Measurements from ENCODE around the gene AP3D1.
A peak's percentile ranks its signal among the peaks of the same experiment; 100 is the strongest.

Gene AP3D1

DNA sequence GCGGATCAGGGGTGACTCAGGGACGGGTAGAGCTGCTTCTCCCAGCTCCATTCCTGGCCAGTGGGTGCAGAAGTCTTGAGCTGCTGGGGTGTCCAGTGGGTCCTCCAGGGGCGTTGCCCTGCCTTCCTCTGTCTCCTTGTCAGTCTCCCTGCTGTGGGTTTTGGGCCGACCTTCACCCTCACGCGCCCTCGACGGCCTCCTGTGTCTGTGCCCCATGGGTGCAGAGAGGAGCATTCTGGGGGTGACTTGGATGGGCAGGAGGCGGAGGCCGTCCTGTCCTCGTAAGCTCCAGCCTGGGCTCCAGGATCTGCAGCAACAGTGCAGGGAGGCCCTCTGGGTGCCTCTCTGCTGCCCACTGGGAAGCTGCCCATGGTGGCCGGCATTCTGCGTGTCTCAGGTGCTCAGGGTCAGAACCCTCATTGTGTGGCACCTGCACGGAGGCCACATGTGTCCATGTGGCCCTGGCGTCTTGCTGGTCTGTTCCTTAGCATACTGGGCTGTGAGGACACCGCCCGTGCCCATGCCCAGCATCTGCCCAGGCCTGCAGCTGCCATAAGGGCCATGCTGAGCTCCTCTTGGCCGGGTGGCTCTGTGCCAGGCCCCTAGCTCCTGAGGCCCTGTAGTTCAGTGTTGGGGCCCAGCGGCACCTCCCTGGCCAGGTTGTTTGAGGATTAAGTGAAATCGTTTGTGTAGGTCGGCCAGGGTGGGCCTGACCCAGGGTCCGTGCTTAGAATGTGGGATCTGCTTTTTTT is 29.7 kb upstream of the AP3D1 start:
- no peak for DNase-seq

DNA sequence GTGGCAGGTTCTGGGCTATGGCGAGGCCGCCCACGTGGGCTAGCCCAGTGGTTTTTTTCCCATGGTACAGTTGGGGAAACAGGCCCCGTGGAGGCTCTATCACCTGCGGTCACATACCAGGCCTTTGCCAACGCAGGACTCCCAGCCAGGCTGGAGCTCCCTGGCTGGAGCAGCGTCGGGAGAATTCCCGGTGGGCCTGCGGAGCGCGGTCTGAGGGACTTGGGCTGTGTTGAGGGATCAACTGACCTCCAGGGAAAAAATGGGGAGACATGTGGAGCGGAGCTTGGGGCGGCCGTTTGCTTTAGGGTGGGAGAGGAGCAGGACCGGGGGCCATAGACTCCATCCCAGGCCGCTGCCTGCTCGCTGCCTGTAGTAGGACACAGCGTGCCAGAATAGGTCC is 28.7 kb upstream of the AP3D1 start:
- DNase-seq, result no peak

DNA sequence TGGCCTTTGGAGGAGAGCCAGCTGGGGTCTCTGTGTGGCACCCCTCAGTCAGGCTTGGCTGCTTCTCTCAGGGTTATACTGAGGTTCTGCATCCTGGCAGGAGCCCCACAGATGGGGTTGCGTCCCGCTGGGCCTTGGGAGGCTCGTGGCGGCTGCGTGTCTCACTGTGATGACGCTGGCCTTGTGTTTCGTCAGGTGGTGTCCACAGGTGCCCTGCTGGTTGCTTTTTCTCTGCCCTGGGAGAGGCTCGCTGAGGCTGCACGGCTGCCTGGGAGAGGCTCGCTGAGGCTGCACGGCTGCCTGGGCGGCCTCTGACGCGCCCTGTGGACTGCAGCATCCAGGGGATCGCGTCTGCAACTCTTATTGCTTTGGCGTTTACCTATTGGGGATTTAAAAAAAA is 27.7 kb upstream of the AP3D1 start:
- no peak for DNase-seq

- DNase-seq, result no peak
Measured at GRCh38 chr19:2176337-2176994, 25.1 kb upstream of the AP3D1 start.

DNA sequence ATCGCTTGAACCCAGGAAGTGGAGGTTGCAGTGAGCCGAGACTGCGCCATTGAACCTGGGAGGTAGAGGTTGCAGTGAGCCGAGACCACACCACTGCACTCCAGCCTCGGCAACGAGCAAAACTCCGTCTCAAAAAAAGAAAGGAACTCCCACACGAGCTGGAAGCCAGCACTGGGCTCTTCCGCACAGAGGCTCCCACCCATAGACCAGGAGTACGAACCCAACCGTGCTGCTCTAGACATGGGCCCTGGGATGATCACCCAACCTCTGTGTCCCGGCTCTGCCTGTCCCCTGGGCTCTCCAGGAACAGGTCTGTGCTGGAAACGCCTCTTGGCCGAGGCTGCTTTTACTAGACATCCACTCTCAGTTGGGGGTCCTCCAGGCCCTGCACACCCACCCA is 24.4 kb upstream of the AP3D1 start:
- DNase-seq, result no peak

DNA sequence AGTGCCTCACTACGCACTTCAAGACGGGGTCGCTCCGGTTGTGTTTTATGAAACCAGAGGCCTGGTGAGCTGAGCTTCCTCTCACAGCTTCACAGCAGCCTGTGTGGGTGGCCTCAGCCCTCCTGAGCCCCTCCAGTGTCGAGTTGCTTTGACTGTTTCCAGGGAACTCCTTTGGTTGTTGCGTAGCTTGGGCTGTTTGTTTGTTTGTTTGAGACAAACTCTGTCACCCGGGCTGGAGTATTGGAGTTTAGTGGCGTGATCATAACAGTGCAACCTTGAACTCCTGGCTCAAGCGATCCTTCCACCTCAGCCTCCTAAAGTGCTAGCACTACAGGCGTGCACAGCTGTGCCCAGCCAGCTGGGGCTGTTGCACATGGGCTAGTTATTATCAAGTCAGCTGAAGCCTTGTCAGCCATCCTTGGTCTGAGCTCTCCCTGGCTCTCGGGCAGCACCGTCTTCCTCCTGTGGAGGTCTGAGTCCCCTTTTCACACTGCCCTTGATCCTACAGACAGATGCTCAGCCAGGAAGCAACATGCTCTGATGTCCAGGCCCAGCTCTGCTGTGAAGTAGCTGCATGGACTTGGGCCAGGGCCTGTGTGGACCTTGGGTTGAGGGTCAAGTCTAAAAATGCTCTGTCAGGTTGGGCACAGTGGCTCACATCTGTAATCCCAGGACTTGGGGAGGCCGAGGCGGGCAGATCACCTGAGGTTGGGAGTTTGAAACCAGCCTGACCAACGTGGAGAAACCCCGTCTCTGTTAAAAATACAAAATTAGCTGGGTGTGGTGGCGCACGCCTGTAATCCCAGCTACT is 22.6 kb upstream of the AP3D1 start:
- no peak for DNase-seq

DNA sequence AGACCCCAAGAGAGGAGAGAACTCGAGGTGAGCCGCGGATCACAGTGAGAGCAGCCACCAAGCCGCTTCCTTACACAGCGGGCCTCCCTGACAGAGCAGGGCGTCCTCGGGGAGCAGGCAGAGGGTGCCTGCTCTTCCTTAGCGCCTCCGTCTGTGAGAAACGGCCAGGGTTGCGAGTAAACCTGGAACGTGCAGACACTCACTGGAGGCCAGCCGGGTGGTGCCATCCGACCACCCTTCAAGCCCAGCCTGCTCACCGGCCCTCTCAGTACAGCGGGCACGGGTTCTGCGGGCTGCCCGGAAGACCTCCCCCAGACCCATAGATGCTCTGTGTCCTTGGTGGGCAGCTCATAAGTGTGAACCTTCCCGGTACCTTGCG is 22.0 kb upstream of the AP3D1 start:
- no peak for DNase-seq

DNA sequence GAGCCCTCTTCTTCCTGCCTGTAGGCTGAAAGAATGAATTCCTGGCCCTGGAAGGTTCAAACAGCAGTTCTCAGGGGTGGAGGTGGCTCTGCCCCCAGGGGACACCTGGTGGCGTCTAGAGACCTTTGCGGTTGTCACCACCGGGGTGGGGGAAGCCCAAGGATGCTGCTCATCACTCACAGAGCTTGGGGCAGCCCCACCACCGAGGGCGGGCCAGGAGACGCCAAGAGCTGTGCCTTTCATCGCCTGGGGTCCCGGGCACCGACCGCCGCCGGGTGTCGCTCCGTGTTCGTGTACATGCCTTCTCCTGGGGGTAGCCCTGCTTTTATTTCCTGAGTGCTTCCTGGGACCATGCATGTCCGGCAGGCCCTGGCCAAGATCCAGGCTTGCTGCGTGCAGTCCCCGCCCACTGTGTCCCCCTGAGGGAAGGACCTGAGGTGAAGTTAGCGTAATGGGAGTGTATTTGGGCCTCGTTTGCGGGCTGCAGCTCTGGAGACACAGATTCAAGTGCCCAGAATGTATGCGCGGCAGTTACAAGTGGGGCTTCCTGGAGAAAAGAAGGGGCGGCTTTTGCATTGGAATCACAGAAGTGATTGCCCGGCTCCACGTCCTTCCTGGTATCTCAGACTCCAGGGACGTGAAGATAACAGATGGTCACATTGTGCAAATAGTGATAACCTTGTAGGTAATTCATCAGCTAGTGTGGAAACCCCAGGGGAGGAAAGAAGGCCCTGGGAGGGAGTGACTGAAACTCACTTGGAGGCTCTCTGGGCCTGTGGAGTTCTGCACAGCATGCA is 20.2 kb upstream of the AP3D1 start:
- DNase-seq, result peak; percentile 62

DNA sequence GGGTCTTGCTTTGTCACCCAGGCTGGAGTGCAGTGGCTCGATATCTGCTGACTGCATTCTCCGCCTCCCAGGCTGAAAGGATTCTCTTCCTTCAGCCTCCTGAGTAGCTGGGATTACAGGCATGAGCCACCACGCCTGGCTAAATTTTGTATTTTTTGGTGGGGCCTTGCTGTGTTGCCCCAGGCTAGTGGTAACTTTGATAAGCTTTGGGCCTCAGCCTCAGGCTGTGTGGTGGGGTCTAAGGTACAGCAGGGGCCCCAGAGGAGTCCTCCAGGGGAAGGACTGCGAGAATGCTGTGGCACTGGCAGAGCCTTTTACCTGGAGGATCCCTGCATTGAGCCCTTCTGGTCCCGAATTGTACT is 19.6 kb upstream of the AP3D1 start:
- DNase-seq, result no peak

DNA sequence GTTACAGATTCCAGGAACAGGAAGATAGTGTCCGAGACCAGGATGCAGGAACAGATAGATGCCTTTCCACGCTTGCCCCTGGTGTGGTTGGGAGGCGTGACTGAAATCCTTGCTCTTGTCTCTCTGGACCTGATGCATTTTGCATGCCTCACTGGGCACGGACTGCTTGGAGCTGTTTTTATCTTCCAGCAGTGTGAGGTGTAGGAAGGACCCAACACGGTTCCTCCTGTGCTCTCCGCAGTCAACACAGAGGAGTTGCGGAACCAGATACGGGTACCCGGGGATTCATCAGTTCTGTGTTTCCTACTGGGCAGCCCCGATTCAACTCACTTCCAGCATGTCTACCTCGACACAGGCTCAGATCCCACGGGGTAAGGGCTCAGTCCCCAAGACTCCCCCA is 18.9 kb upstream of the AP3D1 start:
- no peak for DNase-seq

DNA sequence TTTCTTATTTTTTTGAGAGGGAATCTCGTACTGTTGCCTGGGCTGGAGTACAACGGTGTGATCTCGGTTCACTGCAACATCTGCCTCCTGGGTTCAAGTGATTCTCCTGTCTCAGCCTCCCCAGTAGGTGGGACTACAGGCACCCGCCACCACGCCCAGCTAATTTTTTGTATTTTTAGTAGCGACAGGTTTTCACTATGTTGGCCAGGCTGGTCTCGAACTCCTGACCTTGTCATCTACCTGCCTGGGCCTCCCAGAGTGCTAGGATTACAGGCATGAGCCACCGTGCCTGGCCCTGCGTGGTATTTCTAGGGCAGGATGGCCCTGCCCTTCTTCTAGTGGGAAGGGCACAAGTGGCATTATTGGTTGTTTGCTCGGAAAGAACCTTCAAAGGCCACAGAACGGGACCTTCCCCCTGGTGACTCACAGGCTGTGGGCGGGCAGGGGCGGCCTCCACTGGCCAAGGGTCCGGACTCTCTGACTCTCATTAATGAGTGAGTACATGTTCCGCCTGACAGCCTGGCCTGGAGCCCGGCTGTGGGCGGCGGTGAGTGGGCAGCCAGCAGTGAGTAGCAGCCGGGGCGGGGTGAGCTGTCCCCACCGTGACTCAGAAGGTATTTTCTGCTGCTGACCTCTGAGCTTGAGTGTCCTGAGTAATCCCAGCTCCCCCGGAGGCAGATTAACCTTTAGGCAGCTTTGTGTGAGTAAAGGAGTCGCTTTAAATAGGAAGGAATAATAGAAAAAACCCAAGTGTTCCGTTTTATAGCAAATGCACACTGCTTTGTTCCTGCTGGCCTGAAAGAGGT is 17.5 kb upstream of the AP3D1 start:
- DNase-seq, result peak; percentile 11

DNA sequence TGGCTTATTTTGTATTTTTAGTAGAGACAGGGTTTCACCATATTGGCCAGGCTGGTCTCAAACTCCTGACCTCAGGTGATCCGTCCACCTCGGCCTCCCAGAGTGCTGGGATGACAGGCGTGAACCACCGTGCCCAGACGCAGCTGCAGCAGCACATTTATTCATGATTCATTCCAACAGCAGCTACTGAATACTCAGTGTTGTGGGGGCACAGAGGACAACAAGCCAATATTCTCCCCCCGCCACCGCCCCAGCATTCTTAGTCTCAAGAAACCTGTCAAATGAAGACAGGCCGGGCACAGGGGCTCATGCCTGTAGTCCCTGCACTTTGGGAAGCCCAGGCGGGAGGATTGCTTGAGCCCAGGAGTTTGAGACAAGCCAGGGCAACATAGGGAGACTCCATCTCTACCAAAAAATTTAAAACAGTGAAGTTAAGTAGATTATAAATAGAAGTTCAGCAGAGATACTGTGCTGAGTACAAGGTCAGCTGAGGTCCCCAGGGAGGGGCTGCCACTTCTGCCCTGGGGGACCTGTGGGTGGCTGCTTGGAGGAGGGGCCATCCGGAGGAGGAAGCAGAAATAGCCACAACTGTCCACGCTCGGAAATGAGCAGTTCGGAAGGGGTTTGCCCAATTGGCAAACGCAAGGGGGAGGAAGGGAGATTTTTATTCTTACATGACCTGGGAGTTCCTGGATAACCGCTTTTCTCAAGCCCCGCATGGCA is 16.7 kb upstream of the AP3D1 start:
- no peak for DNase-seq

DNA sequence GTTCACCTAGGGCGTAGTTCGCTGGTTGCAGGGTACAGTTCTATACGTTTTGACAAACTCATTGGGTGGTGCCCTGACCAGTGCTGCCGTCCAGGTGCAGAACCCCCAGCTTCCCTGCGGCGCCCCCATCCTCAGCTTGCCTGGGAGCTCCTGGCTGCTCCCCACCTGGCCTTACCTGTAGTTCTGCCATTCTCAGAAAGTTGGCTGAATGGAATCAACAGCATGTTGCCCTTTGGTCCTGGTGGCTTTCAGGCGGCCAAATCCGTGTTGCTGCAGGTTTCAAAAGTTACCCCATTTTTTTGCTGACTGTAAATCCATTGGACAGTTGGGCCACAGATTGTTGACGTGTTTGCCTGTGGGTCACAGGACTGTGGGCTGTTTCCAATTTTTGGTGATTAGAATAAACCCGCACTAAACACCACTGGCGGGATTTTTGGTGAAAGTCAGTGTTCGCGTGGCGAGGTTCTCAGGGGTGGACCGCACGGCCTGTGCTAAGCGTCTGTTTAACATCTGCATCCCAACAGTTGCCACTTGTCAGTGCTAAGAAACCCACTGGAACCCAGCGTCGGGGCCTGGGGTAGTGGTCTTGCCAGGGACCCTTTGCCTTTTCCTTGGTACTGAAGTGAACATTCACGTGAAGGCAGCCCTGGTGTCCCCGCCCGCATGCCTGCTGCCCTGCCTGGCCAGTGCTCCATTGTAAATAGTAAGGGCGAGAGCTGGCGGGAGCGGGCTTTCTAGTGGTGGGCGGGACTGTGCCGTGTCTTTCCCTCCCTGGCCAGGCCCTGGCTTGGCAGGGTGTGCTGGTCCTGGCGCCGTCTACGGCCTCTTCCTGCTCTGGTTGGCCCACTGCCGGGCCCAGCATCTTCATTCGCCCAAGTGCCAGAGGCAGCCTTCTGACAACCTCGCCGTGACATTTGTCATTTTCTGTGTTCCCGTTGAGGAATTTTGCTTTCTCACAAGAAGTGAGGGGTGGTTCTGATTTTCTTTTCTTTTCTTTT is 15.7 kb upstream of the AP3D1 start:
- no peak for DNase-seq

DNA sequence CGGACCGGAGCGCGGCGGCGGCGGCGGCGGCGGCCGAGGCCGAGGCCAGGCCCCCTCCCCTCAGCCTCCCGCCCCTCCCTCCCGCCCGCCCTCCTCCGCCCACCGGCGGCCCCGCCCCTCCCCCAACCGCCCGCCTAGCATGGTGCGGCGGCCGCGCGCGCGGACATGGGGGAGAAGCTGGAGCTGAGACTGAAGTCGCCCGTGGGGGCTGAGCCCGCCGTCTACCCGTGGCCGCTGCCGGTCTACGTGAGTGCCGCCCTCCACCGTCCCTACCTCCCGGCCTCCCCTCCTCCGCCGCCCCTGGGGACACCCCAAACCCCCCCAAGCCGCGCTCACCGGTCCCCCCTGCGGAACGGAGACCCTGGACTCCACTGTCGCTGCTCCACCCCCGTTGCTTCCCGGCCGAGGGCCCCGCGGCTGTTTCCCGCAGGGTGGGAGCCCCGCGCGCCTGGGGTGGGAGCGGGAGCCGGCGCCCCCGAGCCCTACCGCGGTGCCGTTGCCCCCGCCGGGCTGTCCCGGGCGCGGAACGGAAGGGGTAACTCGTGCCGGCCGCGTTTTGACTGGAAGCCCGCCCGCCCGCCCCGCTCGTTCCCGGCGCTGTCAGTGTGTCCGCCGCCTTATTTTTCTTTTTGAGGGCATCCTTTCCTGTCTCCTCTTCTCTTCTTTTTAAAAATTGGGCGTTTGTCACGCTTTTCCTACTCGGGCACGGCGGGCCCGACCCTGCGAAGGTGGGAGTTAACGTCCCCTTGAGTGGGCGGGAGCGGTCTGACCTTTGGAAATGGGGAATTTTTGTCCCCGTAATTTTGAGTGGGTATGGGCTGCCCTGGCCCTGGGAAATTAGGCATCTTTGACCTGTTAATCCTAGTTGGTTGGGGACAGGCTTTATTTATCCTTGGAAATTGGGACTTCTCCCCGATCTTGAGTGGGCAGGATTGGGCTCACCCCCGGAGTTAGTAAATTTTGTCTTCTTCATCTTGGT is 12.9 kb upstream of the AP3D1 start:
- no peak for DNase-seq

GRCh38 chr19:2160379-2160778 is 9.0 kb upstream of the AP3D1 start:
- DNase-seq, result no peak

DNA sequence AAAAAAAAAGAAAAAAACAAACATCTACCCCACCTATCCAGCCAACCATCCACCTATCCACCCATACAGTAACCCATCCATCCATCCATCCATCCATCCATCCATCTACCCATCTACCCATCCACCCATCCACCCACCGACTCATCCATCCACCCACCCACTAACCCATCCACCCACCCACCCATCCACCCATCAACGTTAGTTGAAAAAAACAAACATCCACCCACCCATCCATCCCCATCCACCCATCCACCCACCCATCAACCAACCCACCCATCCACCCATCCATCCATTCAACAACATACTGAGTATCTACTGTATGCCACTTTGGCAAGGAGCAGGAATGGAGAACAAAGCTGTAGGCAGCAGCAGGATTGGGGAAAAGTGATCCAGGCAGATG is 6.1 kb upstream of the AP3D1 start:
- DNase-seq, result no peak

- no peak for DNase-seq
Measured at GRCh38 chr19:2154587-2155075, 3.3 kb upstream of the AP3D1 start.

DNA sequence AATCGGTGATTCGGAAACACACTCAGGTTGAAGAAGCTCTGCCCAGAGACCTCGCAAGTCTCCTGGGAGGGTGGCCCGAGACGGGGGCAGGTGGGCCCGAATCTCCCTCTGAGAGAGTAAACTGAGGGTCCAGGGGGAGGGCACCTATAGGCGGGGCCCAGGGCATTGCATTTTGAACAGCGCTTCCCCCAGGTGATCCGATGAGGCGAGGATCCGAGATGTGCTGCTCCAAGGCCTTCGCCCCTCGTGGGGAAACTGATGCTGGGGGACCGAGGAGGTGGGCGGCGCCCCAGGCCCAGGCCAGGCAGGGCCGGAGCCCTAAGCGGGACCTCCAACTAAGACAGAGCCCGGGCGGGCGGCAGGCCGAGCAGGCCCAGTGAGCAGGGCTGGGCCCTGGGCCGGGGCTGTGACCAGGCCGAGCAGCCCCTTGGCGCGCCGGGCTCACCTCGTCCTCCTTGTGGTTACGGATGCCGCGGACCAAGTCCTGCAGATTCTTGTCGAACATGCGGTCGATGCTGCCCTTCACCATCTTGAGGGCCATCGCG is 500 bp downstream of the AP3D1 start:
- no peak for DNase-seq

Measured in NCI-H82 (cell line).